ENCODE results near the gene TACR1. TPM values are rescaled to one million over a fixed set of nuclear protein-coding genes. Genes with fewer than 3 reads are reported as not detected.
"Not testable (repeated sequence)": the region's sequence is repeated elsewhere in the genome, so short reads cannot be mapped to it uniquely, and the experiment has no call there.

The TACR1 gene
- polyA plus RNA-seq, 1 donor from 2014 or later, result 0.78 TPM

DNA sequence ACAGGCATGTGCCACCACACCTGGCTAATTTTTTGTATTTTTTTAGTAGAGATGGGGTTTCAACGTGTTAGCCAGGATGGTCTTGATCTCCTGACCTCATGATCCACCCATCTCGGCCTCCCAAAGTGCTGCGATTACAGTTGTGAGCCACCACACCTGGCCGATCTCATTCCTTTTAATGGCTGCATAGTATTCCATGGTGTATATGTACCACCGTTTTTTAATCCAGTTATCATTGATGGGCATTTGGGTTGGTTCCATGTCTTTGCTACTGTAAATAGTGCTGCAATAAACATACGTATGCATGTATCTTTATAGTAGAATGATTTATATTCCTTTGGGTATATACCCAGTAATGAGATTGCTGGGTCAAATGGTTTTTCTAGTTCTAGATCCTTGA, 51.4 kb downstream of the TACR1 start:
- not testable (repeated sequence) for H2AFZ ChIP-seq (ENCODE audit: low read depth, low read length); H4K20me1 ChIP-seq (ENCODE audit: insufficient read depth); H3K4me3 ChIP-seq (ENCODE audit: low read length); H3K36me3 ChIP-seq (ENCODE audit: insufficient read depth, low read length); H3K79me2 ChIP-seq (replicated peaks; ENCODE audit: insufficient read depth, low read length); H3F3A ChIP-seq (ENCODE audit: insufficient read depth, low read length, poor library complexity, severe bottlenecking); H3K27ac ChIP-seq (ENCODE audit: low read length); H3K4me2 ChIP-seq (ENCODE audit: low read length); H3K27me3 ChIP-seq (ENCODE audit: insufficient read depth, low read depth, low read length); H3K9ac ChIP-seq (ENCODE audit: low read length); H3K9me3 ChIP-seq (ENCODE audit: low read length); H3K9me2 ChIP-seq (ENCODE audit: insufficient read depth, low read length)

DNA sequence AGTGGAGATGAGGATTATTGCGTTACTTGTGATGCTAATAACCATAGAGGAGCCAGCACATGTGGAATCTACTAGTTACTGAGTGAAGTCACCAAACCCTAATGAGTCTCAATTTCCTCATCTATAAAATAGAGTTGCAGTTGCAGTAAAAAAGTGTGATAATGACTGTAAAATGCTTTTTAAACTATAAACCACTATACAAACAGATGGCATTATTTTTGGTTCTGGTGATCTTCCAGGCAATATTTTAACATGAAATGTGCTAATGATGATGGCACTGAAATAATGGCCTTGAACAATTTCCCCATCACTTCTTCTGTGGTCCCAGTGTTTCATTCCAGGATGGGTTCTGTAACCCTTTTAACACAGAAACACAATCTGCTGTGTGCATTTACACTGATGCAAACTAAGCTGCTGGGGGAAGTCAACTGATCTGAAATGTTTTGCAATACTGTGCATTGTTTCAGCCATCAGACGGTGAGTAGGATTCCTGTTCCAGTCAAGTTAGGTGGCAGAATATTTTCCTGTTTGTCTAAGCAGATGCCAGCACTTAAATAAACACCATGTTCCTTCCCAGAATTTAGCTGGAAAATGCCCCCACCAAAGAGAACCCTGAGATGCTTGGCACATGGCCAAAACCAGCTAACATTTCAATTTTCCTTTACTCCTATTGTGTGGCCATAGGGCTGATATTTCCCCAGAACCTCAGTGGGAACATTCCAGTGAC, 52.6 kb downstream of the TACR1 start:
- H3K4me2 ChIP-seq (ENCODE audit: low read length), result no peak overlapping the region
- H3F3A ChIP-seq (ENCODE audit: insufficient read depth, low read length, poor library complexity, severe bottlenecking), result no peaks in the 10 kb centered on the region
- H3K9me3 ChIP-seq (ENCODE audit: low read length), result no peaks in the 10 kb centered on the region
- H2AFZ ChIP-seq (ENCODE audit: low read depth, low read length), result no peak overlapping the region
- H3K9me2 ChIP-seq (ENCODE audit: insufficient read depth, low read length), result no peaks in the 10 kb centered on the region
- no peaks in the 10 kb centered on the region for H3K27me3 ChIP-seq (ENCODE audit: insufficient read depth, low read depth, low read length)
- no peak overlapping the region for H3K9ac ChIP-seq (ENCODE audit: low read length)
- H3K4me3 ChIP-seq (ENCODE audit: low read length), result no peak overlapping the region
- no peak overlapping the region for H3K27ac ChIP-seq (ENCODE audit: low read length)
- no peaks in the 10 kb centered on the region for H4K20me1 ChIP-seq (ENCODE audit: insufficient read depth)
- no peaks in the 10 kb centered on the region for H3K36me3 ChIP-seq (ENCODE audit: insufficient read depth, low read length)
- no peaks in the 10 kb centered on the region for H3K79me2 ChIP-seq (replicated peaks; ENCODE audit: insufficient read depth, low read length)
- TF ChIP-seq POLR2AphosphoS5 (IDR thresholded peaks at IDR 0.05) (no peak), SMC3 (conservative IDR thresholded peaks at IDR 0.05; ENCODE audit: poor library complexity) (no peak), RAD21 (conservative IDR thresholded peaks at IDR 0.05) (no peak), EP300 (conservative IDR thresholded peaks at IDR 0.05; ENCODE audit: poor library complexity, severe bottlenecking) (no peak), MXI1 (conservative IDR thresholded peaks at IDR 0.05; ENCODE audit: poor library complexity, severe bottlenecking) (no peak), TAF1 (IDR thresholded peaks at IDR 0.05; ENCODE audit: low read depth) (no peak), EZH2 (IDR thresholded peaks at IDR 0.05; ENCODE audit: borderline replicate concordance, insufficient read depth, low read length, poor library complexity, severe bottlenecking) (no peak)
- TF ChIP-seq, protein P1, sequence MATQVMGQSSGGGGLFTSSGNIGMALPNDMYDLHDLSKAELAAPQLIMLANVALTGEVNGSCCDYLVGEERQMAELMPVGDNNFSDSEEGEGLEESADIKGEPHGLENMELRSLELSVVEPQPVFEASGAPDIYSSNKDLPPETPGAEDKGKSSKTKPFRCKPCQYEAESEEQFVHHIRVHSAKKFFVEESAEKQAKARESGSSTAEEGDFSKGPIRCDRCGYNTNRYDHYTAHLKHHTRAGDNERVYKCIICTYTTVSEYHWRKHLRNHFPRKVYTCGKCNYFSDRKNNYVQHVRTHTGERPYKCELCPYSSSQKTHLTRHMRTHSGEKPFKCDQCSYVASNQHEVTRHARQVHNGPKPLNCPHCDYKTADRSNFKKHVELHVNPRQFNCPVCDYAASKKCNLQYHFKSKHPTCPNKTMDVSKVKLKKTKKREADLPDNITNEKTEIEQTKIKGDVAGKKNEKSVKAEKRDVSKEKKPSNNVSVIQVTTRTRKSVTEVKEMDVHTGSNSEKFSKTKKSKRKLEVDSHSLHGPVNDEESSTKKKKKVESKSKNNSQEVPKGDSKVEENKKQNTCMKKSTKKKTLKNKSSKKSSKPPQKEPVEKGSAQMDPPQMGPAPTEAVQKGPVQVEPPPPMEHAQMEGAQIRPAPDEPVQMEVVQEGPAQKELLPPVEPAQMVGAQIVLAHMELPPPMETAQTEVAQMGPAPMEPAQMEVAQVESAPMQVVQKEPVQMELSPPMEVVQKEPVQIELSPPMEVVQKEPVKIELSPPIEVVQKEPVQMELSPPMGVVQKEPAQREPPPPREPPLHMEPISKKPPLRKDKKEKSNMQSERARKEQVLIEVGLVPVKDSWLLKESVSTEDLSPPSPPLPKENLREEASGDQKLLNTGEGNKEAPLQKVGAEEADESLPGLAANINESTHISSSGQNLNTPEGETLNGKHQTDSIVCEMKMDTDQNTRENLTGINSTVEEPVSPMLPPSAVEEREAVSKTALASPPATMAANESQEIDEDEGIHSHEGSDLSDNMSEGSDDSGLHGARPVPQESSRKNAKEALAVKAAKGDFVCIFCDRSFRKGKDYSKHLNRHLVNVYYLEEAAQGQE (IDR thresholded peaks at IDR 0.05; ENCODE audit: borderline replicate concordance), result no peak
- TF ChIP-seq, protein P2, sequence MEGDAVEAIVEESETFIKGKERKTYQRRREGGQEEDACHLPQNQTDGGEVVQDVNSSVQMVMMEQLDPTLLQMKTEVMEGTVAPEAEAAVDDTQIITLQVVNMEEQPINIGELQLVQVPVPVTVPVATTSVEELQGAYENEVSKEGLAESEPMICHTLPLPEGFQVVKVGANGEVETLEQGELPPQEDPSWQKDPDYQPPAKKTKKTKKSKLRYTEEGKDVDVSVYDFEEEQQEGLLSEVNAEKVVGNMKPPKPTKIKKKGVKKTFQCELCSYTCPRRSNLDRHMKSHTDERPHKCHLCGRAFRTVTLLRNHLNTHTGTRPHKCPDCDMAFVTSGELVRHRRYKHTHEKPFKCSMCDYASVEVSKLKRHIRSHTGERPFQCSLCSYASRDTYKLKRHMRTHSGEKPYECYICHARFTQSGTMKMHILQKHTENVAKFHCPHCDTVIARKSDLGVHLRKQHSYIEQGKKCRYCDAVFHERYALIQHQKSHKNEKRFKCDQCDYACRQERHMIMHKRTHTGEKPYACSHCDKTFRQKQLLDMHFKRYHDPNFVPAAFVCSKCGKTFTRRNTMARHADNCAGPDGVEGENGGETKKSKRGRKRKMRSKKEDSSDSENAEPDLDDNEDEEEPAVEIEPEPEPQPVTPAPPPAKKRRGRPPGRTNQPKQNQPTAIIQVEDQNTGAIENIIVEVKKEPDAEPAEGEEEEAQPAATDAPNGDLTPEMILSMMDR (IDR thresholded peaks at IDR 0.05; ENCODE audit: poor library complexity, severe bottlenecking), result no peak

DNA sequence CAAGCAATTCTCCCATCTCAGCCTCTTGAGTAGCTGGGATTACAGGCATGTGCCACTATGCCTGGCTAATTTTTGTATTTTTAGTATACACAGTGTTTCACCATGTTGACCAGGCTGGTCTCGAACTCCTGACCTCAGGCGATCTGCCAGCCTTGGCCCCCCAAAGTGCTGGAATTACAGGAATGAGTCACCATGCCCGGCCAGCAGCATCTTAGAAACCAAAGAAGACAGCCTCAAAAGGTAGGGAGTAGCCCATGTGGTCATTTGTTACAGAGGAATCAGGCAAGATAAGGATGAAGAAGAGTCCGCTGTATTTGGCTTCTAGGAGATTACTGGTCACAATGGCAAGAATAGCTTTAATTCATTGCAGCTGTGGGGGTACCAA, 53.1 kb downstream of the TACR1 start:
- H4K20me1 ChIP-seq (ENCODE audit: insufficient read depth); H2AFZ ChIP-seq (ENCODE audit: low read depth, low read length); H3F3A ChIP-seq (ENCODE audit: insufficient read depth, low read length, poor library complexity, severe bottlenecking); H3K4me2 ChIP-seq (ENCODE audit: low read length); H3K36me3 ChIP-seq (ENCODE audit: insufficient read depth, low read length); H3K27me3 ChIP-seq (ENCODE audit: insufficient read depth, low read depth, low read length); H3K79me2 ChIP-seq (replicated peaks; ENCODE audit: insufficient read depth, low read length); H3K27ac ChIP-seq (ENCODE audit: low read length); H3K9me2 ChIP-seq (ENCODE audit: insufficient read depth, low read length); H3K9ac ChIP-seq (ENCODE audit: low read length); H3K4me3 ChIP-seq (ENCODE audit: low read length); H3K9me3 ChIP-seq (ENCODE audit: low read length): not testable (repeated sequence)
